ENCODE results near the gene PCK2.
A peak's percentile ranks its signal among the peaks of the same experiment; 100 is the strongest.

Gene PCK2

GRCh38 chr14:24141097-24141880 lies 47.2 kb downstream of the PCK2 start, which contains the start of gene EMC9:
Gene EMC9, minus strand, starts transcription at chr14:24141591. Its CDS starts 287 bp downstream, at chr14:24141304.
- DNase-seq, result peak; percentile 100

DNA sequence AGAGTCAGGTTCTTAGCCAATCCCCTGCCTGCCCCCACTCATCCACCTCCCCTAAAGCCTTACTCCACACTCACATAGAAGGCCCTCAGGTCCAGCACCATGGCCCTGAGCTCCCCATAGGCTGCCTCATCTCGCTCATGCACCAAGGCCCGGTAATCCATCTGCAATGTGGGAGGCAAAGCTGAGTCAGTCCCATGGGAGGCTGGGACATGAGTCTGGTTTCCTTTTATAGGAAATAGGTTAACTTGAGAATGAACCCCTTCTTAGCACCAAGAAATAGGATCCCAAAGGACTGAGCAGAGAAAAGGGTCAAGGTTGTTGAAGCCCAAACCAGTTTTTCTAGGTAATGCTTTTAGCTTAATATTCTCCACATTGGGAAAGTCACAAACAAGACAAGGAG lies 49.4 kb downstream of the PCK2 start:
- DNase-seq, result no peak

- DNase-seq, result no peak
Observed at GRCh38 chr14:24144451-24144850, 50.3 kb downstream of the PCK2 start.

DNA sequence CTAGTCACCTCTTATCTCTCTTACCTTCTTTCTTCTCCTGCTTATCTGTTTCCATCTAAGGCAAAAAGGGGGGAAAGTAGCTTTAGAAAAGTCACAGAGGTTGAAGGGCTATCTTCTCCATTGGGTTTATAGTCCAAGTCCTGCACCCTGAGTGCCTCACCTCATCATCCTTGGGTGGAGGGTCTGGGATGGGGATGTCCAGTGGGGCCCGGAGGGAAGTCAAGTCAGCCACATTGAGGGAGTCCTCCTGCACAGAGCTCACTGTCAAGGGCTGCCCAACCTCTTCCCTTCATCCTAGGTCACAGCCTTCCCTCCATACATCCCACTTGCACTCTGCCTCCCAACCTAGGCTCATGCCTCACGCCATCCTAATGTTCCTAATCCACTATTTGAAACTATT lies 51.1 kb downstream of the PCK2 start:
- no peak for DNase-seq

GRCh38 chr14:24145690-24146452 lies 51.8 kb downstream of the PCK2 start:
- DNase-seq, result peak; percentile 84

- DNase-seq, result peak; percentile 97
Observed at GRCh38 chr14:24146453-24146977, 52.4 kb downstream of the PCK2 start, which contains the start of gene PSME2. Gene PSME2, minus strand, starts transcription at chr14:24146610. Its CDS starts 29 bp downstream, at chr14:24146581.

DNA sequence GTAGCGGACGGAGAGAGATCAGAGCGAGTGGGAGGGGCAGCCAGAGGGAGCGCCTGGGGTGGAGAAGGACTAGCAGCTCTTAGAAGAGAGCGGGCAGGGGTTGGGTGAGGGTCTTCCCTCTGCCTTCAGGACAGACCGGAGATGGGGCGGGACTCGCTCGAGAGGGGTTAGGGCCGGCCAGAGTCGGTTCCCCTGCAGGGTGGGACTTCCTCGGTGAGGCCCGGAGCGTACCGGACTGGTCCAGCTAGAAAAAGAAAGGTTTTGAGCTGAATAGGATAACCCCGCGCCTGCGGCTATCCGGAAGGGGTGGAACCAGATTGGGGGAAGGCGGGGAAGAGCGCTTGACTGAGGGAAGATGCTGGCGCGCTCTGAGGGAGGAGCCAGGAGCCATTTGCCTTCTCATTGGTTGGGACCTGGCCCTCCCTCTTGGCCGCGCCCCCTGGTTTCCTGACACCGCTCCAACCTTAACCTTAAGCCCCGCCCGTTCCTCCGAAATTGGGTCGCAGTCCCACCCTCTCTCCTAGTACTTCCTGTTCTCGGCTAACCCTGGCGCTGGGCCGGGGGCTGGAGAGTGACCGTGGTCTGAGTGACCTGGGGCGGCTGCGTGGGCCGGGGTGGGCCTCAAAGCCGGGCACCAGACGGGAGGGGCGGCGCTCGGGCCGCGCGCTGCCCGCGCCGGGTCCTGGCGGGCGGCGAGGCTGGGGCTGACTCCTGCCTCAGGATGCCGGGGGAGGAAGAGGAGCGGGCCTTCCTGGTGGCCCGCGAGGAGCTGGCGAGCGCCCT lies 53.1 kb downstream of the PCK2 start, which contains the start of gene RNF31:
Gene RNF31 (plus strand): TSS at position 521 of the 783 bp plus-strand sequence. CDS start 201 bp downstream, at position 722.
- DNase-seq, result peak; percentile 96

- DNase-seq, result no peak
Observed at GRCh38 chr14:24147761-24148428, 53.8 kb downstream of the PCK2 start.

DNA sequence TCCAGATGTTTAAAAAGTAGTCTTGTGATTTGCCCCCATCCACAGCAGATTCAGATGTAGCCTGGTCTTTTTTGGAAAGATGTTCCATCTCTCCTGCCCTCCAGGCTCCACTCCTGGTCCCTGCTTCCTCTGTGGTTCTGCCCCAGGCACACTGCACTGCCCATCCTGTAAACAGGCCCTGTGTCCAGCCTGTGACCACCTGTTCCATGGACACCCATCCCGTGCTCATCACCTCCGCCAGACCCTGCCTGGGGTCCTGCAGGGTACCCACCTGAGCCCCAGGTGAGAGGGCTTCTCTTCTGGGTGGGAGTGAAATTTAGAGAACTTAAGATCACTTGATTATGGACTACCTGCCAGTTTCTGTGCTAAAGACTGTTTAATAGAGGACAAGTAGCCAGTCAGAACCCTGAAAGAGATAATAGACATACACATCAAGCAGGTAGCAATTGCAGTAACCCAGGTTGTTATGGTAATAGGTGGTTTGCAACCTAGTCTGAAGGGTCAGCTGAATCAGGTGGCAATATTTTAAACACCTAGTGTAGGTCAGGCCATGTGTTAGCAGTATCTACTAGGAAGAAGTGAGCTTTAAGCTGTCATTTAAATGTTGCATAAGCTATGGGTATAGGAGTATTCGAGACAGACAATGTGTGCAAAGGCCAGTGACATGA lies 55.3 kb downstream of the PCK2 start:
- DNase-seq, result no peak

DNA sequence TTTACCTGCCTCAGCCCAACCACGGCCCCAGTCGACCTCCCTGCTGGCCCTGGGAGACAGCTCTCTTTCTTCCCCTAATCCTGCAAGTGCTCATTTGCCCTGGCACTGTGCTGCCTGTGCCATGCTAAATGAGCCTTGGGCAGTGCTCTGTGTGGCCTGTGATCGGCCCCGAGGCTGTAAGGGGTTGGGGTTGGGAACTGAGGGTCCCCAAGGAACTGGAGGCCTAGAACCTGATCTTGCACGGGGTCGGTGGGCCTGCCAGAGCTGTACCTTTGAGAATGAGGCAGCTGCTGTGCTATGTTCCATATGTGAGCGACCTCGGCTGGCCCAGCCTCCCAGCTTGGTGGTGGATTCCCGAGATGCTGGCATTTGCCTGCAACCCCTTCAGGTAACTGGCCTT lies 56.0 kb downstream of the PCK2 start:
- DNase-seq, result no peak

DNA sequence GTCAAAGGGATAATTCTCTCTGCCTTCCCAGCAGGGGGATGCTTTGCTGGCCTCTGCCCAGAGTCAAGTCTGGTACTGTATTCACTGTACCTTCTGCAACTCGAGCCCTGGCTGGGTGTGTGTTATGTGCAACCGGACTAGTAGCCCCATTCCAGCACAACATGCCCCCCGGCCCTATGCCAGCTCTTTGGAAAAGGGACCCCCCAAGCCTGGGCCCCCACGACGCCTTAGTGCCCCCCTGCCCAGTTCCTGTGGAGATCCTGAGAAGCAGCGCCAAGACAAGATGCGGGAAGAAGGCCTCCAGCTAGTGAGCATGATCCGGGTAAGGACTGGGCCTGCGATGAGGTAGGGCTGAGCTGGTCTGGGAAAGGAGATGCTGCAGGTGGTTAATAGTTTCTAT lies 56.5 kb downstream of the PCK2 start:
- DNase-seq, result no peak

- DNase-seq, result no peak
Observed at GRCh38 chr14:24150993-24151392, 56.9 kb downstream of the PCK2 start.

- no peak for DNase-seq
Observed at GRCh38 chr14:24151404-24152080, 57.4 kb downstream of the PCK2 start.

Data from kidney glomerular epithelial cell (primary cell).